Stimulated activated naive CD4-positive, alpha-beta T cell (primary cell): ENCODE measurements around the gene HAP1.
A peak's percentile ranks its signal among the peaks of the same experiment; 100 is the strongest.

Source experiments
- DNase-seq, 6 experiments: peaks; one replicate each; lab custom pipeline; 2025; lab: John Stamatoyannopoulos, UW

The HAP1 gene

GRCh38 chr17:41763327-41763726 lies 28.9 kb upstream of the HAP1 start:
- DNase-seq = no peak

- DNase-seq = no peak
Observed at GRCh38 chr17:41762841-41763240, 28.4 kb upstream of the HAP1 start.

GRCh38 chr17:41762391-41762790 lies 27.9 kb upstream of the HAP1 start:
- DNase-seq = no peak

GRCh38 chr17:41760878-41761277 lies 26.4 kb upstream of the HAP1 start:
- DNase-seq = no peak

GRCh38 chr17:41758601-41759000 lies 24.2 kb upstream of the HAP1 start:
- no peak for DNase-seq

GRCh38 chr17:41754066-41754465 lies 19.6 kb upstream of the HAP1 start:
- DNase-seq = no peak

- no peak for DNase-seq
Observed at GRCh38 chr17:41751288-41751687, 16.8 kb upstream of the HAP1 start.

- no peak for DNase-seq
Observed at GRCh38 chr17:41750862-41751261, 16.4 kb upstream of the HAP1 start.

GRCh38 chr17:41748275-41748674 lies 13.8 kb upstream of the HAP1 start:
- no peak for DNase-seq

- no peak for DNase-seq
Observed at GRCh38 chr17:41741709-41742108, 7.3 kb upstream of the HAP1 start.

GRCh38 chr17:41740506-41740905 lies 6.1 kb upstream of the HAP1 start:
- DNase-seq = no peak

GRCh38 chr17:41739661-41740352 lies 5.4 kb upstream of the HAP1 start:
- no peak for DNase-seq

- no peak for DNase-seq
Observed at GRCh38 chr17:41738801-41739112, 4.3 kb upstream of the HAP1 start.

GRCh38 chr17:41738077-41738800 lies 3.8 kb upstream of the HAP1 start:
- peak; percentile 46 to 85 (median 72) for DNase-seq

GRCh38 chr17:41737680-41738023 lies 3.2 kb upstream of the HAP1 start:
- DNase-seq = peak in 1 of 6 experiments; percentile 38

GRCh38 chr17:41736983-41737679 lies 2.7 kb upstream of the HAP1 start:
- DNase-seq = peak in 1 of 6 experiments; percentile 25

- no peak for DNase-seq
Observed at GRCh38 chr17:41735744-41736143, 1.3 kb upstream of the HAP1 start.

- no peak for DNase-seq
Observed at GRCh38 chr17:41734949-41735313, 488 bp upstream of the HAP1 start.

GRCh38 chr17:41733348-41734138 lies 900 bp downstream of the HAP1 start:
- no peak for DNase-seq

GRCh38 chr17:41731836-41732235 lies 2.6 kb downstream of the HAP1 start:
- DNase-seq = no peak

GRCh38 chr17:41730479-41730878 lies 4.0 kb downstream of the HAP1 start:
- no peak for DNase-seq

GRCh38 chr17:41728056-41728455 lies 6.4 kb downstream of the HAP1 start:
- no peak for DNase-seq

GRCh38 chr17:41725134-41725533 lies 9.3 kb downstream of the HAP1 start:
- no peak for DNase-seq
